Thyroid gland (tissue), 4 donors: Measurements from ENCODE around the gene ANKRD27.

Experiments used
- POLR2A ChIP-seq, 2 donors: fragments of 450-650 bp; IDR thresholded peaks; one replicate each; pipeline ENCODE4 v1.6.1; 2017; ENCODE audit warnings: antibody characterized with exemption in 2 of 2, mild to moderate bottlenecking in 2 of 2, moderate library complexity in 1 of 2
- TF ChIP-seq, protein P1 (sequence below), 6 experiments: fragments of 200-600 bp in 3 of 6; fragments of 450-650 bp in 3 of 6; sonication (generic) in 3 of 6; IDR thresholded peaks; one replicate each; pipeline ENCODE4 v1.5.1; 2016 to 2019; ENCODE audit warnings: antibody characterized with exemption in 6 of 6, mild to moderate bottlenecking in 2 of 6, inconsistent platforms in 1 of 6, moderate library complexity in 1 of 6

DNA sequence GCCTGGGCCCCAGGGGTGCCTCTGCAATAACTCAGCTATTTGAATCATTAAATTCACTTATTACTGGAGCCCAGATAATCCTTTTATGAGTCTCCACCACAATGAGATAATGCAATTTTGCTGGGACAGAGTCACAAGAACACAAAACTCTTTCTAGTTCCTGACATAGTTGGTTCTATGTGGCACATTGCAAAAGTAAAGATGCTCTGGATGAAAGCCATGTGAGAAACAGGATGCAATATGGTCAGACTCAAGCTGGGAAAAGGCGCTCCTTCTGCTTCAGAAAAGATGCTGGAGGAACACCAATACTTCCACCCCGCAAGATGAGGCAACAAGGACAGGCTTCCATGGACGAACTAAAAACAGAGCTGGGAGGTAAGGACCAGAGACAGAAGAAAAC lies 5.7 kb downstream of the ANKRD27 start:
- TF ChIP-seq, protein P1, sequence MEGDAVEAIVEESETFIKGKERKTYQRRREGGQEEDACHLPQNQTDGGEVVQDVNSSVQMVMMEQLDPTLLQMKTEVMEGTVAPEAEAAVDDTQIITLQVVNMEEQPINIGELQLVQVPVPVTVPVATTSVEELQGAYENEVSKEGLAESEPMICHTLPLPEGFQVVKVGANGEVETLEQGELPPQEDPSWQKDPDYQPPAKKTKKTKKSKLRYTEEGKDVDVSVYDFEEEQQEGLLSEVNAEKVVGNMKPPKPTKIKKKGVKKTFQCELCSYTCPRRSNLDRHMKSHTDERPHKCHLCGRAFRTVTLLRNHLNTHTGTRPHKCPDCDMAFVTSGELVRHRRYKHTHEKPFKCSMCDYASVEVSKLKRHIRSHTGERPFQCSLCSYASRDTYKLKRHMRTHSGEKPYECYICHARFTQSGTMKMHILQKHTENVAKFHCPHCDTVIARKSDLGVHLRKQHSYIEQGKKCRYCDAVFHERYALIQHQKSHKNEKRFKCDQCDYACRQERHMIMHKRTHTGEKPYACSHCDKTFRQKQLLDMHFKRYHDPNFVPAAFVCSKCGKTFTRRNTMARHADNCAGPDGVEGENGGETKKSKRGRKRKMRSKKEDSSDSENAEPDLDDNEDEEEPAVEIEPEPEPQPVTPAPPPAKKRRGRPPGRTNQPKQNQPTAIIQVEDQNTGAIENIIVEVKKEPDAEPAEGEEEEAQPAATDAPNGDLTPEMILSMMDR (IDR thresholded peaks at IDR 0.05): no peak
- no peak for TF ChIP-seq POLR2A (IDR thresholded peaks at IDR 0.05)
